Fibroblast of the conjunctiva (primary cell): ENCODE results near the gene CLPTM1L.
A peak's percentile ranks its signal among the peaks of the same experiment; 100 is the strongest.
"Not testable (repeated sequence)": the region's sequence is repeated elsewhere in the genome, so short reads cannot be mapped to it uniquely, and the experiment has no call there.

Source experiments
- DNase-seq: peaks from one replicate; pipeline ENCODE4 v3.0.0-alpha.2; 2010; ENCODE audit warnings: low read depth

Gene CLPTM1L

DNA sequence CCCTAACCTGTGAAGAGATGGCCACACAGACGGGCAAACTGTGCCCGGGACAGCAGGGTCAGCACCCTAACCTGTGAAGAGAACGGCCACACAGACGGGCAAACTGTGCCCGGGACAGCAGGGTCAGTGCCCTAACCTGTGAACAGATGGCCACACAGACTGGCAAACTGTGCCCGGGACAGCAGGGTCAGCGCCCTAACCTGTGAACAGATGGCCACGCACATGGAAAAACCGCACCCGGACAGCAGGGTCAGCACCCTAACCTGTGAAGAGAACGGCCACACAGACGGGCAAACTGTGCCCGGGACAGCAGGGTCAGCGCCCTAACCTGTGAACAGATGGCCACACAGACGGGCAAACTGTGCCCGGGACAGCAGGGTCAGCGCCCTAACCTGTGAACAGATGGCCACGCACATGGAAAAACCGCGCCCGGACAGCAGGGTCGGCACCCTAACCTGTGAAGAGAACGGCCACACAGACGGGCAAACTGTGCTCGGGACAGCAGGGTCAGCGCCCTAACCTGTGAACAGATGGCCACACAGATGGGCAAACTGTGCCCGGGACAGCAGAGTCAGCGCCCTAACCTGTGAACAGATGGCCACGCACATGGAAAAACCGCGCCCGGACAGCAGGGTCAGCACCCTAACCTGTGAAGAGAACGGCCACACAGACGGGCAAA lies 5.6 kb downstream of the CLPTM1L start:
- DNase-seq, result not testable (repeated sequence)

DNA sequence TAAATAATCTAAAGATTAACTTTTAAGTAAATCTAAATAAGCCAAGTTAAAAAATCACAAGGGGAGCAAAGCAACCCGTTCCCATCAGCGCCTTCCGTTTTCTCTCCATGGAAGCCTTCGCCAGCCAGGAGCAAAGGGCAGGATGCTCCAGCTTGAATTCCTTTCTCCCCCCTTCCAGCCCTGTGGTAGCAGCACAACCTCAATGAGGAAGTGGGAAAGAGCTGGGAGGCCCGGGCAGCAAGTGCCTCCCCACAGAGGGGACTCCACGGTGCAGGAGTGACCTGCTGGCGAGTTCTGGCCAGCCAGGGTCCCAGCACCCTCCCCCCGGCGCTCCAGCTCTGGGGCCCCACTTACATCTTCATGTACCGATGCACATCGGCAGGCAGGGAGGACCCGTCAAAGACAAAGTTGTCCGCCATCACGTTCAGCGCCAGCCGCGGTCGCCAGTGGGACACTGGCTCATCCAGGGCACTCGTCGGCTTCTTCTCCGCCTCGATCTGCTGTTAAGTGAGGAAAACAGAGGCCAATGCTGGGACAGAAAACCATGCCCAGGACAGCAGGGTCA lies 6.3 kb downstream of the CLPTM1L start:
- no peak for DNase-seq

DNA sequence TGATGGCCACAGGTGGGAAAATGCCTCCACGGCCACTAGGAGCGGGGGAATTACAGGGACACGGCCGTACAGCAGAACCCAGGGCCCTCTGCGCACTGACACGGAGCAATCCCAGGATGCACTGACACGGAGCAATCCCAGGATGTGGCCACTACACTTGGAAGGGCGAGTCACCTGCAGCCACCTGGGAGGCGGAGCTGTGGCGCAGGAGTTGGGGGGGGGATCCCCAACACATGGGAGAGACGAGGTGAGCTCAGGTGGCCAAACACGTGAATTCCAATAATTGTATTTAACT lies 6.8 kb downstream of the CLPTM1L start:
- no peak for DNase-seq

DNA sequence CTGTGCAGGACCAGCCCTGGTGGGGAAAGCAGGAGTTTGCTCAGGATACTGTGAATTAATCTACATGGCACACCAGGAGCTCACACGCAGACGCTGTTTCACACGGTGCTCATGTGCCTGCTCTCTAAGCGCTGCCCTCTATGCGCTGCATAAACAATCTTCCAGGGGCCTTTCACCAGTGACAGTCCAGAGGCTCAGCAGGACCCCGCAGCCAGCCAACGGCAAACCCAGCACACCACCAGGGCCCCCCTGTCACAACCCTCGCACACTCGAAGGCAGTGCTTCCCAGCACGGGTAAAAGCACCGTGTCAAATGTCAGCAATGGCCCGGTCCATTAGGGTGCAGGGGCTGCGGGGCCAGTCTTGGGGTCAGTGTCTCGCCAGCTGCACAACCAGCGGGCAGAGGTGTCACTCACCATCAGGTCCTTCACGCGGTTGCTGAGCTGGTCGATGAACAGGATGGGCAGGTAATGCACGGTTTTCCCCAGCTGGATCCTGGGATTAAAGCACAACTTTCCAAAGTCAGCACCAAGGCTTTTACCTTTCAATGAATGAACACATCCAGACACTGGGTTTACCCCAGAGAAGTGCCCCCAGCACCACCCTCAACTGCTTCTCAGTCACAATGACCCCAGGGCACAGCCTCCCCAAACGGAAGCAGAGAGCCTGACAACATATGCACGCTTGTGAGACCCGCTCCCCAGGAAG lies 7.3 kb downstream of the CLPTM1L start:
- DNase-seq, result no peak

DNA sequence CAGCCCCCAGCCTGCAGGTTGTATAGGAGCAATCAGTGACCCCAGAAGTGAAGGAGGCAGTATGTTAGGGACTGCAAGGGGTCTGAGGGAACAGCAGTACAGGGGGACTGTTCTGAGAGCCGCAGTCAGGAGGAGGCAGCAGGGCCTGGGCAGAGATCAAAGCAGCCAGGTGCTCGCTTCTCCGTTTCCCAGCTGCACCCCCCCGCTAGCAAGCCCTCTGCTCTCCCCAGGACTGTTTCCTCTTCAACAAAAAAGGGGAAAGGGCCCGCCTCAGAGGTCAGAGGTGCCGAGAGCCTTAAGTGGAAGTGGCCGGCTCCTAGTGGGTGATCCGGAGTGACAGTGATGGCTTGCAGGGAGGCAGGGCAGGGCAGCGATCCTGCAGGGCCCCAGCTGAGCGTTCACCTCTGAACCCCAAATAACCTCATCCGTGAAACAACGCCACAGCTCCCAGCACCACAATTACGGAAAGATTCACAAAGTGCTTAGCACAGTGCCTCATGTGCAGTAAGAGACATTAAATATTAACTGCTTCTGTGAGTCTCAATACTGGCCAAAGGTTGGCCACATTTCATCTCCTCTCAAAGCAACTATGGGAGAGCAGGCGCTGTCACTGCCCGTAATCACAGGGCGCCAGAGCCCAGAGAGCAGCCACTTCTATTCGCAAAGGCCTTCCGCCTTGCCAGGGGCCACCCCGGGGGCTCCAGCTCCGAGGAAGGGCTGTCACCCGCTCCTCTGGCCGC lies 8.0 kb downstream of the CLPTM1L start:
- no peak for DNase-seq

DNA sequence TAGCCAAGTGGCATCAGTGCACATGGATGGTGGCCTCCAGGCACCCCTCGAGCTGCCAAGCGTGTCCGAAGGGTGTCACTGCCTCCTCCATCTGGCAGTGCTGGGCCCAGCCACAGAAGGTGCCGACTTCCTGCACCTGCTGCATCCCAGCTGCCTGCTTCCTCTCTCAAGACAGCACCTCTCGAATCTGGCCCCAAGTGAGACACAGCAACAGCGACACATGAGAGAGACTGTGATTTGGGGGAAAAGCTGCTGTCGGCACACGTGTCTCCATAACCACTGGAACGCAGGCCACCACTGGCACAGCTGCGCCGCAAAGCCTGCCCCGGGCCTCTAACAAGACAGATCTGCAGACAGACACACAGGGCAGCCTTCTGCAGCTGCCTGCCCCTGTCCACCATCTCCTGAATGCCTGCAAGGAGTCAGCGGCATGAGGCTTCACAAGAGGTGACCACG lies 8.8 kb downstream of the CLPTM1L start:
- no peak for DNase-seq

DNA sequence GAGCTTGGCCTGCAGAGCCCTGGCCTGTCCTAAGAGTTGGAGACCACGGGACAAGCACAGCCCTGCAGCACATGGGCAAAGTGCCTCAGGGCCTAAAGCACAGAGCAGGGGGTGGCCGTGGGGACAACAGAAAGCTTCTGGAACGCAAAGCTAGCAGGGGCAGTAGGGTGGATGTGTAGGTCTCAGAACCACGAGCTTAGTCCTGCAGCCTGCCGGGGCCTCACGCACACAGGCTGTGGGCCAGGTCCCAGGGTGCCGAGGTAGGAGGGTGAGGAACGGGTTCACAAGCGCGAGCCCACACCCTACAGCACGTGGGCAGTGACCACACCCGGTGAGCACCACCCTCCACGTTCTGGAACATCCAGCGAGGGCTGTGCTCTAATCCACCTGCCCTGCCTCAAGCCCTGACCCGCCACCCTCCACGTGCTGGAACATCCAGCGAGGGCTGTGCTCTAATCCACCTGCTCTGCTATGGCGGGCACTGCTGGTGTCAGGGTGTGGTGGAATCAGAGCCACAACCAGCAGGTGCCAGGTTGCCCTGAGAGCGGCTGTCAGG lies 9.3 kb downstream of the CLPTM1L start:
- no peak for DNase-seq

DNA sequence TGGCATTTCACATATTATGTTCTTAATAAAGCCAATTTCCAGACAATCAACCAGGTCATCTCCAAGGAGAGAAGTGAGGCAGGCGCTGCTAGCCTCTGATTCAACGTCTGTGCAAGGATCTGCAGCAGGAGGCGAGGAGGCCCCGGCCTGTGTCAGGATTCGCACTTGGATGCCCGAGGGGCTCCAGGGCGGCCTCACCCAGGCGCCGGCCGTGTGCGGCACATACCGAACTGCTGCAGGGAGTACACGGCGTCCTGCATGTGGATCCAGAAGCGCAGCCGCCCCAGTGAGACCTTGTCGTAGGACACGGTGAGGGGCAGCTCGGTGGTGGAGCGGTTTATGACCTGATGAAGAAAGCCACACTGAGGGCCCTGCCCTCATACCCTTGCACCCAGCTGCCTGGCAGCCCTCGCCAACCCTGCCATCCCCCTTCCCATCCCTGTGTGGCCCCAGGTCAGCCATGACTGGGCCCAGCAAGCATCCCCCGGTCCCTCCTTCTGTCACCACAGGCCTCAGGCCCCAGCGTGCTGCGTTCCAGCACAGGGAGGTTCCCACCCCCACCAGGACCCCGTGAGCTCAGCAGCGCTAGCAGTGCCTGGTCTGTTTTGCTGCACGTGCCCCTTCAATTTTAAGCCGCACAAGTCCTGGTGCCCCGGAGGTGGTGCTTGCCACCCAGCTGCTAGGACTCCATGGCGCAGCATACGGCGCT lies 9.9 kb downstream of the CLPTM1L start:
- no peak for DNase-seq

DNA sequence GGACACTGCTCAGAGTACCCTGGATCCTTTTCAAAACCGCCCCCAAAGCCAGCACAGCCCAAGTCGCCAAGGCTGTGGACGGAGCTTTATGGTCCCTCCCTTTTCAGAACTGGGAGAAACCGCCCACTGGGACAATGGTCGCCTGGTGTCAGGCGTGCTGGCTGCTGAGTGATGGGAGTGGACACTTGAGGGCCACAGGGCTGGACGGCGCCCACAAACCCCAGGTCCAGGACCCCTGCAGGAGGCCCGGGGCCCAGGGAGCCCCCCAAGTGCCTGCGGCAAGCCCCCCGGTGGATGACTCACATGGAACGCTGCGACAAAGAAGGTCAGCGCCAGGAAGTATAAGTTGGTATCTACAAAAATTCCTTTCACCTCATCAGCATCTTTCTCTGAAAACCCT lies 10.9 kb downstream of the CLPTM1L start:
- DNase-seq, result no peak

DNA sequence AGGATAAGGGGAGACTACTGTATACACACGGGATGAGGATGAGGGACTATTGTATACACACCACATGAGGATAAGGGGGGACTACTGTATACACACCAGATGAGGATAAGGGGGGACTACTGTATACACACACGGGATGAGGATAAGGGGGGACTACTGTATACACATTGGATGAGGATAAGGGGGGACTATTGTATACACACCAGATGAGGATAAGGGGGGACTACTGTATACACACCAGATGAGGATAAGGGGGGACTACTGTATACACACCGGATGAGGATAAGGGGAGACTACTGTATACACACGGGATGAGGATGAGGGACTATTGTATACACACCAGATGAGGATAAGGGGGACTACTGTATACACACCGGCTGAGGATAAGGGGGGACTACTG lies 11.6 kb downstream of the CLPTM1L start:
- not testable (repeated sequence) for DNase-seq

DNA sequence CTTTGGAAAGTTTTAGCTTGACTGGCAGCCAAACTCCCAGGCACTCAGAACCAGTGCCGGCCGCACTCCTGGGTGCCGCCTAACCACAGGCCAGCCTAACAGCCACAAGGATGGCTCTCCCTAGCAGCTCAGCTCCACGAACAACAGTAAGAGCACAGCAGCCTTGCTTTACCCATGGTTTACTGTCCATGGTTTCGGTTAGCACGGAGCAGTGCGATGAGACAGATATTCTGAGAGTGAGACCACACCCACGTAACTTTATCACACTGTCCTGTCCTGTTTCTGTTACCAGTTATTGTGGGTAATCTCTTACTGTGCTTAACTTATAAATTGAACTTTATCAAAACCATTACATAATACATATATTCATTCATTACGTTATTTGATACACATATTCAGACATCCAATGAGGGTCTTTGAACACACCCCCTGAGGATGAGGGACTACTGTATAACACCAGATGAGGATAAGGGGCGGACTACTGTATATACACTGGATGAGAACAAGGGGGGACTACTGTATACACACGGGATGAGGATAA lies 12.4 kb downstream of the CLPTM1L start:
- DNase-seq, result no peak

DNA sequence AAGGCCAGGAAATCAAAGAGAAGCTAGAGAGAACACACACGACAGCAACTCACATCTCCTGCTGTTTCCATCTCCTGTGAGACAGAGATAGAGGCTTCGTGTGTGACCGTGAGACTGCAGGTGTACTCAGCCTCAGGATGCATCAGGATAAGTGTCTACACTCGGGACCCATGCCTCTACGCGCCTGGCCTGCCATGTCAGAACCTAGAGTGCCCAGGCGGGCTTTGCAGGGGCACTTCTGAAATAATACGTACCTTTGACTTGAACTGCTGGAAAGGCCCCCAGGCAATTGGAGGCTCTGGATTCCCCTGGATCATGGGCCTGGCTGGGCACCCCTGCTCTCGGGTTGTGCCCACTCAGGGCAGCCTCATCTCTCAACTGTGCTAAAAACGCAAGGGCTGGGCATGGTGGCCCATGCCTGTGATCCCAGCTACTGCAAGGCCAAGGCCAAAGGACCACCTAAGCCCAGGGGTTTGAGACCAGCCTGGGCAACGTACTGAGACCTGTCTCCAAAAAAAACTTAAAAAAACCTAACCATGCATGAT lies 13.0 kb downstream of the CLPTM1L start:
- no peak for DNase-seq

DNA sequence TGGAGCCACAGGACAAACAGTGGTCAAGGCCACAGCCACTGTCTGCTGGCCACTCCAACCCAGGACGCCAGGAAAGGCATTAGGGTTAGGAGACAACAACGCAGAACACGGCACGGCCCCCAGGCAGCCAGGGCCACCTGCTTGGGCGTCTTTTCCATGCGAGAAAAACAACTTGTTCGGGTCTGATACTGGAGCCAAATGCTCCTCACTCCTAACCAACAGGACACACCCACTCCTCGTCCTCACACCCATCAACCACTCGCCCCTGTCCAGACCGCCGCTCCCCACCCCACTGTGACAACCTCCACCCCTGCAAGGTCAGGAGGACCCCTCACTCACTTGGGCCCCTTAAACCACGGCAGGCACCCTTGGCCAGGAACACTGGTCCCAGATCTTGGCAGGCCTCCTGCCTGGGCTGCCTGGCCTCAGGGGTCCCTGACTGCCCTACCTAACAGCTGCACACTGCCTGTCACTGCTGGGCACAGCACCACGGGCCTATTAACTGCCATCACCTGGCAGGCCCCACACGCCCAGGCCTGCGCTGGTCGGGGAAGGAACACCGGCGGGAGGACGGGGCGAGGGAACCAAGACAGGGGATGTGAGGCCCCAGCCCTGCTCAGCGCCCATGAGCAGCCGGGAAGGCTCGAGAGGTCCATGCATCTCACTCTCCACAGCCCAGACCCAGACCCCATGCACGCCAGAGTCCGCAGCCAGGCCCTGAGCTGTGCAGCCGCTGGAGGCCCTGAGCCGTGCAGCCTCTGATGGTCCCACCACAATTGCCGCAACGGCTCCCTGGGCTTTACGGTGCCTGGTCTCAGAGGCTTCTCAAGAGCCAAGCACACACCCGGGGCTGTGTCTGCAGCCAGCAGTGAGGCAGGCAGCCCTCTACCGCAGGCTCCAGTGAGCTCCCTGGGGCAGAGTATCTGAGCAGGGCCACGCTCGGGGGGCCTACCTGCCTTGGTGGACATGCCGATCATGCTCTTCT lies 13.8 kb downstream of the CLPTM1L start:
- no peak for DNase-seq

DNA sequence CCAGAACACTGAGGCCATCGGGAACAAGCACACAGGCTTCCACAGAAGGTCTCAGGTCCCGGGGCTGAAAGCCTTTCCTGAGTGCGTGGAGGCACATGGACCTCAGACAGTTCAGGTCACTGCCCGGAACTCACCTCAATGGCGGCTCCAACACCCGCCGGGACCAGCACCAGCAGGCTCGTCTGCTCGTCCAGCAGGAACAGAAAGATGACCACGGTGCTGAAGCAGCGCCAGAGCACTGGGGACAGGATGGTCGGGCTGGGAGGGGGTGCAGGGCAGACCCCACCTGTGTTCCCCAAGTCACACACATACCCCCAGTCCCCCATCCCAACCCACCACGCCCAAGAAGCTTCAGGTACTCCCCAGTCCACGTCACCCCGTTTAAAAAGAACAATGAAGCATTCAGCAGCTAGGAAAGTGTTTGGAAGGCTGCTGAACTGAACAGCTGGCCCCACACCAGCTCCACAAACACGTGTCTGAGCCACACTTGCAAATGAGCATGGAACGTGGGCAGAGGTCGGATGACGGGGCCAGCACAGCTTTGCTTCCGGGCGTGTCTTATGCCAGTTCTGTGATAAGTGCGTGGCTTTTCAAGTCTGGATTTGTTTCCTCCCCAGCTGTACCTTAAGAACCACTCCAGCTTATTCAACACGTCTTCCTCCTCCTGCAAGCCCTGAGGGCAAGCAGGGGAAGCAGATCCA lies 14.6 kb downstream of the CLPTM1L start:
- DNase-seq, result no peak

DNA sequence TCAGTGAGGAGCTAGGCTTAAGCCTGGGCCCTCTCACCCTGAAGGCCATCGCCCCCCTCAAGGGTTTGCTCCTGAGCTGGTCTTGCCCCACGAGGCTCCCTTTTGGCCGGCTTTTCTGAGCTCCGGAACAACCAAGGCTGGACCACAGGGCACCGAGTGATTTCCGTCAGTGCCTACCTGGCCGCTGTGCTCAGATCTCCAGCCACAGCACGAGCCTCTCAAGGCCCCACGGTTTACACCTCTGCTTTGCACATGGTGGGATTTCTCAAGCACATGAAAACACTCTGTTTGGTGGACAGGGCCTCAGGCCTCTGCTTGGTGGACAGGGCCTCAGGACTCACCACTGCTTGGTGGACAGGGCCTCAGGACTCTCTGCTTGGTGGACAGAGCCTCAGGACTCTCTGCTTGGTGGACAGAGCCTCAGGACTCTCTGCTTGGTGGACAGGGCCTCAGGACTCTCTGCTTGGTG lies 15.8 kb downstream of the CLPTM1L start:
- DNase-seq, result no peak

DNA sequence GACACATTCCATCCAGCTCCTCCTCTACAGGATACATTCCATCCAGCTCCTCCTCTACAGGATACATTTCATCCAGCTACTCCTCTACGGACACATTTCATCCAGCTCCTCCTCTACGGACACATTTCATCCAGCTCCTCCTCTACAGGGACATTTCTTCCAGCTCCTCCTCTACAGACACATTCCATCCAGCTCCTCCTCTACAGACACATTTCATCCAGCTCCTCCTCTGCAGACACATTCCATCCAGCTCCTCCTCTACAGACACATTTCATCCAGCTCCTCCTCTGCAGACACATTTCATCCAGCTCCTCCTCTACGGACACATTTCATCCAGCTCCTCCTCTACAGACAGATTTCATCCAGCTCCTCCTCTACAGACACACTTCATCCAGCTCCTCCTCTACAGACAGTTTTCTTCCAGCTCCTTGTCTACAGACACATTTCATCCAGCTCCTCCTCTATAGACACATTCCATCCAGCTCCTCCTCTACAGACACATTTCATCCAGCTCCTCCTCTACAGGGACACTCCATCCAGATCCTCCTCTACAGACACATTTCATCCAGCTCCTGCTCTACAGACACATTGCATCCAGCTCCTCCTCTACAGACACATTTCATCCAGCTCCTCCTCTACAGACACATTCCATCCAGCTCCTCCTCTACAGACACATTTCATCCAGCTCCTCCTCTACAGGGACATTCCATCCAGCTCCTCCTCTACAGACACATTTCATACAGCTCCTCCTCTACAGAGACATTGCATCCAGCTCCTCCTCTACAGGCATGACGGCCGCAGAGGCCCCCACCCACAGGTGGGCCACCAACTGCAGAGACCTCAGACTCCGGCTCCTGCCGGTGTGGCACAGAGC lies 16.4 kb downstream of the CLPTM1L start:
- DNase-seq, result not testable (repeated sequence)

DNA sequence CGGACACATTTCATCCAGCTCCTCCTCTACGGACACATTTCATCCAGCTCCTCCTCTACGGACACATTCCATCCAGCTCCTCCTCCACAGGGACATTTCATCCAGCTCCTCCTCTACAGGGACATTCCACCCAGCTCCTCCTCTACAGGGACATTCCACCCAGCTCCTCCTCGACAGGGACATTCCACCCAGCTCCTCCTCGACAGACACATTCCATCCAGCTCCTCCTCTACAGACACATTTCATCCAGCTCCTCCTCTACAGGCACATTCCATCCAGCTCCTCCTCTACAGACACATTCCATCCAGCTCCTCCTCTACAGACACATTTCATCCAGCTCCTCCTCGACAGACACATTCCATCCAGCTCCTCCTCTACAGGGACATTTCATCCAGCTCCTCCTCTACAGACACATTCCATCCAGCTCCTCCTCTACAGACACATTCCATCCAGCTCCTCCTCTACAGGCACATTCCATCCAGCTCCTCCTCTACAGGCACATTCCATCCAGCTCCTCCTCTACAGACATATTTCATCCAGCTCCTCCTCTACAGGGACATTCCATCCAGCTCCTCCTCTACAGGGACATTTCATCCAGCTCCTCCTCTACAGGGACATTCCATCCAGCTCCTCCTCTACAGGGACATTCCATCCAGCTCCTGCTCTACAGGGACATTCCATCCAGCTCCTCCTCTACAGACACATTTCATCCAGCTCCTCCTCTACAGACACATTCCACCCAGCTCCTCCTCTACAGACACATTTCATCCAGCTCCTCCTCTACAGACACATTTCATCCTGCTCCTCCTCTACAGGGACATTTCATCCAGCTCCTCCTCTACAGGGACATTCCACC lies 17.8 kb downstream of the CLPTM1L start:
- peak; percentile 9 for DNase-seq

DNA sequence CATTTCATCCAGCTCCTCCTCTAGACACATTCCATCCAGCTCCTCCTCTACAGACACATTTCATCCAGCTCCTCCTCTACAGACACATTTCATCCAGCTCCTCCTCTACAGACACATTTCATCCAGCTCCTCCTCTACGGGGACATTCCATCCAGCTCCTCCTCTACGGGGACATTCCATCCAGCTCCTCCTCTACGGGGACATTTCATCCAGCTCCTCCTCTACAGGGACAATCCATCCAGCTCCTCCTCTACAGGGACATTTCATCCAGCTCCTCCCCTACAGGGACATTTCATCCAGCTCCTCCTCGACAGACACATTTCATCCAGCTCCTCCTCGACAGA lies 18.4 kb downstream of the CLPTM1L start:
- not testable (repeated sequence) for DNase-seq
